ENCODE measurements around the gene SERPINB8.

SERPINB8 gene

GRCh38 chr18:63981719-63982118 lies 11.8 kb downstream of the SERPINB8 start:
- no peak for TF ChIP-seq CTCF (IDR thresholded peaks at IDR 0.05; ENCODE audit: low read depth, low read length)
- no peaks in the 10 kb centered on the region for H3K9me3 ChIP-seq
- DNase-seq = no peak
- H3K27me3 ChIP-seq = no peaks in the 10 kb centered on the region
- no peak overlapping the region for H3K4me3 ChIP-seq (ENCODE audit: low read depth, low read length)
- H3K36me3 ChIP-seq = no peaks in the 10 kb centered on the region
- no peaks in the 10 kb centered on the region for H3K4me1 ChIP-seq

GRCh38 chr18:63982361-63982760 lies 12.5 kb downstream of the SERPINB8 start:
- Histone ChIP-seq H3K4me1 (no peaks in the 10 kb centered on the region), H3K9me3 (no peaks in the 10 kb centered on the region), H3K36me3 (no peaks in the 10 kb centered on the region), H3K27me3 (no peaks in the 10 kb centered on the region), H3K4me3 (ENCODE audit: low read depth, low read length) (no peak overlapping the region)
- TF ChIP-seq CTCF (IDR thresholded peaks at IDR 0.05; ENCODE audit: low read depth, low read length) = no peak
- no peak for DNase-seq

GRCh38 chr18:63986885-63987284 lies 17.0 kb downstream of the SERPINB8 start:
- Histone ChIP-seq H3K36me3 (no peaks in the 10 kb centered on the region), H3K4me3 (ENCODE audit: low read depth, low read length) (no peak overlapping the region), H3K9me3 (no peaks in the 10 kb centered on the region), H3K27me3 (no peaks in the 10 kb centered on the region), H3K4me1 (no peaks in the 10 kb centered on the region)
- TF ChIP-seq CTCF (IDR thresholded peaks at IDR 0.05; ENCODE audit: low read depth, low read length) = no peak
- DNase-seq = no peak

- no peak for TF ChIP-seq CTCF (IDR thresholded peaks at IDR 0.05; ENCODE audit: low read depth, low read length)
- no peaks in the 10 kb centered on the region for H3K4me1 ChIP-seq
- DNase-seq = no peak
- no peaks in the 10 kb centered on the region for H3K36me3 ChIP-seq
- H3K4me3 ChIP-seq (ENCODE audit: low read depth, low read length) = no peak overlapping the region
- no peaks in the 10 kb centered on the region for H3K27me3 ChIP-seq
- H3K9me3 ChIP-seq = no peaks in the 10 kb centered on the region
These were observed 17.9 kb downstream of the SERPINB8 start for GRCh38 chr18:63987743-63988142.

- H3K9me3 ChIP-seq = no peaks in the 10 kb centered on the region
- DNase-seq = no peak
- TF ChIP-seq CTCF (IDR thresholded peaks at IDR 0.05; ENCODE audit: low read depth, low read length) = no peak
- no peaks in the 10 kb centered on the region for H3K27me3 ChIP-seq
- no peak overlapping the region for H3K4me3 ChIP-seq (ENCODE audit: low read depth, low read length)
- no peaks in the 10 kb centered on the region for H3K4me1 ChIP-seq
- H3K36me3 ChIP-seq = no peaks in the 10 kb centered on the region
These were observed 22.9 kb downstream of the SERPINB8 start for GRCh38 chr18:63992751-63993150.

- peak; percentile 75 for TF ChIP-seq CTCF (IDR thresholded peaks at IDR 0.05; ENCODE audit: low read depth, low read length)
- H3K4me3 ChIP-seq (ENCODE audit: low read depth, low read length) = no peak overlapping the region
- H3K27me3 ChIP-seq = no peaks in the 10 kb centered on the region
- DNase-seq = peak; percentile 19
- H3K4me1 ChIP-seq = no peaks in the 10 kb centered on the region
- H3K9me3 ChIP-seq = no peaks in the 10 kb centered on the region
- no peaks in the 10 kb centered on the region for H3K36me3 ChIP-seq
These were observed 25.0 kb downstream of the SERPINB8 start for GRCh38 chr18:63994783-63995399.
